DMS 273 (cell line): ENCODE data around the gene XRCC3.
"Not testable (repeated sequence)": the region's sequence is repeated elsewhere in the genome, so short reads cannot be mapped to it uniquely, and the experiment has no call there.

Experiments used
- DNase-seq: peaks from one replicate; lab custom pipeline; 2025; ENCODE audit not compliant: unreplicated experiment; lab: John Stamatoyannopoulos, UW

Gene XRCC3

DNA sequence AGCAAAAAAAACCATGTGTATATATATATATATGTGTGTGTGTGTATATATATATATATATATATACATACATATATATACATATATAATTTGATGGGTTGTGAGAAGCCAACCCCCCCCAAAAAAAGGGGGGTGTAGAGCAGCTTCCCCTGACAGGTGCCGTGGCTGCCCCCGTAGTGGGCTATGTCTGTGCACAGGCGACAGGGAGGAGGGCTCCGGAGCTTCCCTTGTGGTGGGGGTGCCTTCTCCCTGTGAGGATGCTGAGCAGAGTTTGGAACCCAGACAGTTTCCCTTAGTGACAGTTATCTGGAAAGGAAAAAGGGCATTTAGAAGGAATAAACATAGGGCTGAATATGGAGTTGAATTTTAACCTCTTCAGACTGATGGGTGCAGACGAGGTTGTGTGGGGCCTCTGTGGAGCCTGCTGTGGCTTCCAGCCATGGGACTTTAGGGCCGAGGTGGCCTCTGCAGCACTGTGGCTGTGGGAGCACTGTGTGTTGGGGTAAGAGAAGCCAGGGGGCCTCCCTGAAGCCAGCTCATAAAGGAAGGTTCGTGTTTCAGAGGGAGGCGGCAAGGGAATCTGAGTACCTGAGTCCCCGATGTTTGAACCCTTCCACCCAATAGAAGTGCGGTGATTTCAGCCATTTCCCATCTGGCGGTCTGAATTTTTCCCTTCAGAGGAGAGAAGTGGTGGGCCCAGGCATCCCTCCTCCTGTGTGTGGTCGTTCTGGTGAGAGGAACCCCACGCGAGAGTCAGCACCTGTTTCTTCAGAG lies 19.8 kb downstream of the XRCC3 start:
- peak; percentile 81 for DNase-seq

- peak; percentile 26 for DNase-seq
Measured at GRCh38 chr14:103694572-103695026, 20.7 kb downstream of the XRCC3 start.

- DNase-seq = no peak
Measured at GRCh38 chr14:103693515-103693914, 21.7 kb downstream of the XRCC3 start.

- no peak for DNase-seq
Measured at GRCh38 chr14:103692871-103693270, 22.4 kb downstream of the XRCC3 start.

- no peak for DNase-seq
Measured at GRCh38 chr14:103692159-103692558, 23.1 kb downstream of the XRCC3 start.

- not testable (repeated sequence) for DNase-seq
Measured at GRCh38 chr14:103691655-103692054, 23.6 kb downstream of the XRCC3 start.

- no peak for DNase-seq
Measured at GRCh38 chr14:103690332-103690731, 24.9 kb downstream of the XRCC3 start.

GRCh38 chr14:103688906-103689902 lies 26.0 kb downstream of the XRCC3 start:
- no peak for DNase-seq

GRCh38 chr14:103688441-103688840 lies 26.8 kb downstream of the XRCC3 start:
- DNase-seq = no peak

DNA sequence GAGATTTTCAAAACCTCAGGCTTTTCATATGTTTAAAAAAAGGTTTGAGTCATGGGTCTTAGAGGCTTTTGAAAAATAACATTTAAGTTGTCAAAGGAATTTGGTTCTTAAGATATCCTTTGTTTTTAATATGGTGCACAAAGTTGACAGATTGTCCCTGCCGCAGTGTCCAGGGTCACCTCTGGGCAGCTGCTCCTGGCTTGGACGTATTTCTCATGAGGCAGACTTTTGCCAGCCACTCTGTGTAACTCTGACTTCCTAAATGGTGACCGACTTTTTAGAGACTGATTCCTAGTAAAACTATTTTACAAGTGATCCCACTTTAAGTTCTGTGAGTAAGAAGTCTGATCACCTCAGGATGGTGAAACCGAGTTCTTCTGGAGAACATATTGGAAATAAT lies 27.5 kb downstream of the XRCC3 start:
- DNase-seq = no peak

DNA sequence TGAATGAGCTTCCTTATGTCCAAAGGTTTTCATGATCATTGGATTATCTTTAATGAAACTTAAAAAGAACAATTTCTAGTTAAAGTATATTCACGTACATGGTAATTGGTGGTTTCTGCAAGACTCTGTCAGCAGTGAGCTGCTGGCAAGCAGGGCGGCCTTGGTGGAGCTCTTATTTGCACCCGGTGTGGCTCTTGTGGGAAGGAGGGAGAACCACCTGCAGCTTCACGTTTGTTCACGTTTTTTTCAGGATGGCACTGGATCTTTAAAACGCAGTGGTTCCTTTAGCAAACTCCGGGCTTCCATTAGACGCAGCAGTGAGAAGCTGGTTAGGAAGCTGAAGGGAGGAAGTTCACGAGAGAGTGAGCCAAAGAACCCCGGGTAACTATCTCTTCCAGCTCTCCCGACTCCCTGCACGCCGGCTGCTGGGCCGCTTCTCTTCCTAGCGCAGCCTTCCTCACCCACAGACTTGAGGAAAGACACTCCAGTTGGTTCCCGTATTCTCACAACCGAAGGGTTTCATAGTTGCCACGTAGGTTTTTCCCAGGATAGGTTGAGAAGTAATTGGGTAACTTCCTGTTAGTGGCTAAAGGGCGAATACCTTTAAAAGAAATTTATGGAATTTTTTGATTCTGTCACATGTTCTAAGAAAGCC lies 28.3 kb downstream of the XRCC3 start:
- no peak for DNase-seq

GRCh38 chr14:103685276-103686211 lies 29.7 kb downstream of the XRCC3 start:
- no peak for DNase-seq

DNA sequence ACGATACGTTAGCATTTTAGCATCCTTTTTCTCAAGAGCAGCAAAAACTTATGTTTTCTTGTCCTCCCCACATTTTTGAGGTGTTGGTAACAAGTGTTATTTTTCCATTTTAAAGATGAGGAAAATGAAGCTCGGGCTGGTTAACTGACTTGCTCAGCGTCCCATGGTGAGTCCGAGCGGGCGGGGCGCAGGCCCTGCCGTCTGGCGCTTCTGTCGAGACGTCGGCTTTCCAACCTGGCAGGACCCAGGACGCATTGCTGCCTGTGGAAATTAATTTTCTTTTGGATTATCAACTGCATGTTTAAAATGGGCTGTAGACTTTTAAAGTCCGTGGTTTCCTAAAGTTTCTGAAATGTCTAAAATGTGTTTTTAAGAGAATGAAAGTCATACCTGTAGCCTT lies 30.4 kb downstream of the XRCC3 start:
- no peak for DNase-seq

GRCh38 chr14:103684471-103684870 lies 30.8 kb downstream of the XRCC3 start:
- no peak for DNase-seq

DNA sequence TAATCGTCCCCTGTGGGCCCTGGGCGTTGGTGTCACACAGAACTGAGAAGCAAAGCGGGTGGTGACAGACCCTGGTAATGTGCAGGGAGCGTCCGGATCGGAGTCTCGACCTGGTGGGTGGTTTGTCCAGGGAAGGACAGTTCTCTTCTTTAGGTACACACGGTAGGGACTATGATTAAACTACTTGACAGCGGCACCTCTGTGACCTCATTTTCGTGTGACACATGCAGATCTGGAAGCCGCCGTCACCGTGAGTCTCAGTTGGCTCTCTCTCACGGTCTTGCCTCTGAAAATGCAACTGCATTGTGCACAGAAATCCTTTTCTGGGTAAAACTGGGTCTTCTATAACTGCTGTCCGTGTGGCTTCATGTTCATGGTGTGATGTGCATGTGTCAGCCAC lies 32.1 kb downstream of the XRCC3 start:
- no peak for DNase-seq

DNA sequence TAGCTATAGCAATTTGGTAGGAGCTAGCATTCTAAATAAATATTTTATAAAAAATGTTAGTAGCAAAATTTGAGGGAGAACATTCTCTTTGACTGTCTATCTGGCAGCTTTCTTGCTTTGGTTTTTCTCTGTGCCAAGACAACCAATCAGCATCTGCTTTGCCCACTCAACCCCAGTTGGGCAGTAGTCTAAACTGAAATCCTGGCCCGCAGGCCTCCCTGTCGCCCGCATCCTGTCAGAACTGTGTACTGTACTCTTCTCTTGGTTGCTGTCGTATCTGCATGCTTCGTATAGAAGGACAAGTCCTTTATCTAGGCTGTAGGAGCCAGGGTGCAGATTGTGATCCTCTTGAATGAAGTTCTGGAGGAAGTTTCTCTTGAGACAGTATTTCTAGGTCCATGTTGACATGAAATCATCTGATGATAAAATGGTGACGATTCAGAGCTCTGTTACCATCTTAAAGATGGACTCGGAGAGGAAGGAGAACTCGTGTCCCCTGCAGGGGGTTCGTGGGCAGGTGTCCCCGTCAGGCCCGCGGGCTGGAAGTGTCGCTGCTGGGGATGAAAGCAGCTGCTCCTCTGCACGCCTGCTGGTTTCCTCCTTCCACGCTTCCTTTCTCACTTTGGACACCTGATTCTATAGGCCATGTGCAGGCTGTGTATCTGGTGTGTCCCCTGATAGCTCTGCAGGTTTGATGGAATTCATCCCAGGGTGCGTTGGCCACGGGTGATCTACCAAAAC lies 34.6 kb downstream of the XRCC3 start:
- no peak for DNase-seq

DNA sequence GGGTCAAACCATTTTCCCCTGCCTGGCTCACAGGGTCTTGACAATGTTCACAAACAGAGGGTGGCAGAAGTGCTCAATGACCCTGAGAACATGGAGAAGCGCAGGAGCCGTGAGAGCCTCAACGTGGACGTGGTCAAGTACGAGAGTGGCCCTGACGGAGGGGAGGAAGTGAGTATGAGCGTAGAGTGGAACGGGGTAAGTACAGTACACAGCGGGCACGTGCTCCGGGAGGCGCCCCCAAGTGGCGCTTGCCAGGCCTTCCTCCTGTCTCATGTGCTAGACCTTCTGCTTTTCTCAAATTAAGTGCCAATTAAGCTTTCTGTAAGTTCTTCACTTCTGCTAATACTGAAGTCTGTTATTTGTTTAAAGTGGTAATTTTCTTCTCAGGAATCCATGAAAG lies 35.9 kb downstream of the XRCC3 start:
- DNase-seq = peak; percentile 56

DNA sequence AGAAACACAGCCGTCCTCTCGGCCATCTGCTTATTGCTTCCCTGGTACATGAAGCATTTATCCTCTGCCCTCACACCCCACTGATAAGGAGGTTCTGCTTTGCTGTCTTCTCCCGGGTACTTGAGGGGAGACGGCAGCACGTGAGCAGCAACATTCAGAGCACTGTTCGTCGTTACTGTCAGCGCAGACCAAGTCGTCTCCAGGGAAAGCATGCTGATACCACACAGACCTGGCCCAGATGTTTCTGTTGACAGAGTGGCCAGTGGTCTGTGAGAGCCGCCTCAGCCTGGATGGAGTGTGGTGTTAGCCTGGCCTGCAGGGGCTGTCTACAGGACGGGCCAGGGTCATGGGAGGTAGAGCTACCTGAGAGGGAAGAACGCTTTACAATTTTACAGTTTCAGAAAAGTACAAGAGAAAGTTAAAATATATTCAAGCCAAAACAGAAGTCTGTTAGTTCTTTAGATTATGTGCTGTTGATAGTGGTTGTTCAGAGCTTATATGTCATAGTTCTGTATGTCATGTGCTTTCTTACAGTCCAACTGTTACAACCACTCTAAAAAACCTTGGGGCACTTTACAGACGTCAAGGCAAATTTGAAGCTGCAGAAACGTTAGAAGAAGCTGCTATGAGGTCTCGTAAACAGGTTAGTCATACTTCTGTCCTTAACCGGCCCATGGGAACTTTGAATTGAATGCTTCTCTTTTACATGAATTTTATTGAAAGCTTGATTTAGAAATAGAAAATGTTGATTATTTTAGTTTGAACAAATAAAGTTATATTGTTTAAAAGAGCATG lies 38.2 kb downstream of the XRCC3 start:
- no peak for DNase-seq

- no peak for DNase-seq
Measured at GRCh38 chr14:103675957-103676356, 39.3 kb downstream of the XRCC3 start.
